HEK293 (cell line): ENCODE measurements around the gene CPT1A.

Experiments used
- AEBP2 ChIP-seq: fragments of 450-650 bp; formaldehyde crosslinking; IDR thresholded peaks from 2 replicates; pipeline ENCODE4 v1.5.1; 2016; ENCODE audit warnings: missing biosample characterization, missing genetic modification characterization, borderline replicate concordance
- GLIS2 ChIP-seq: fragments of 450-650 bp; formaldehyde crosslinking; IDR thresholded peaks from 2 replicates; pipeline ENCODE4 v1.5.1; 2016; ENCODE audit warnings: missing biosample characterization, missing genetic modification characterization
- REPIN1 ChIP-seq: fragments of 450-650 bp; formaldehyde crosslinking; IDR thresholded peaks from 2 replicates; pipeline ENCODE4 v1.5.1; 2017; ENCODE audit warnings: missing biosample characterization, missing genetic modification characterization, low read depth
- ZBTB7A ChIP-seq: fragments of 450-650 bp; formaldehyde crosslinking; IDR thresholded peaks from 2 replicates; pipeline ENCODE4 v1.5.1; 2016; ENCODE audit warnings: low read depth, missing biosample characterization, missing genetic modification characterization
- ZEB2 ChIP-seq: fragments of 450-650 bp; formaldehyde crosslinking; IDR thresholded peaks from 2 replicates; pipeline ENCODE4 v1.5.1; 2016; ENCODE audit warnings: missing biosample characterization, missing genetic modification characterization
- ZNF24 ChIP-seq: fragments of 450-650 bp; formaldehyde crosslinking; IDR thresholded peaks from 2 replicates; pipeline ENCODE4 v1.5.1; 2016; ENCODE audit warnings: missing biosample characterization, missing genetic modification characterization
- ZNF37A ChIP-seq: fragments of 450-650 bp; IDR thresholded peaks from 2 replicates; pipeline ENCODE4 v1.5.1; 2018; ENCODE audit warnings: missing biosample characterization, missing genetic modification characterization
- ZNF398 ChIP-seq: fragments of 450-650 bp; formaldehyde crosslinking; IDR thresholded peaks from 2 replicates; pipeline ENCODE4 v1.5.1; 2017; ENCODE audit warnings: missing biosample characterization, missing genetic modification characterization
- ZNF660 ChIP-seq: fragments of 450-650 bp; IDR thresholded peaks from 2 replicates; pipeline ENCODE4 v1.5.1; 2018; ENCODE audit warnings: missing biosample characterization, mild to moderate bottlenecking, missing genetic modification characterization
- TF ChIP-seq, protein P1 (sequence below): fragments of 450-650 bp; formaldehyde crosslinking; IDR thresholded peaks from 2 replicates; pipeline ENCODE4 v1.5.1; 2016; ENCODE audit warnings: missing biosample characterization, missing genetic modification characterization

- TF ChIP-seq, protein P1, sequence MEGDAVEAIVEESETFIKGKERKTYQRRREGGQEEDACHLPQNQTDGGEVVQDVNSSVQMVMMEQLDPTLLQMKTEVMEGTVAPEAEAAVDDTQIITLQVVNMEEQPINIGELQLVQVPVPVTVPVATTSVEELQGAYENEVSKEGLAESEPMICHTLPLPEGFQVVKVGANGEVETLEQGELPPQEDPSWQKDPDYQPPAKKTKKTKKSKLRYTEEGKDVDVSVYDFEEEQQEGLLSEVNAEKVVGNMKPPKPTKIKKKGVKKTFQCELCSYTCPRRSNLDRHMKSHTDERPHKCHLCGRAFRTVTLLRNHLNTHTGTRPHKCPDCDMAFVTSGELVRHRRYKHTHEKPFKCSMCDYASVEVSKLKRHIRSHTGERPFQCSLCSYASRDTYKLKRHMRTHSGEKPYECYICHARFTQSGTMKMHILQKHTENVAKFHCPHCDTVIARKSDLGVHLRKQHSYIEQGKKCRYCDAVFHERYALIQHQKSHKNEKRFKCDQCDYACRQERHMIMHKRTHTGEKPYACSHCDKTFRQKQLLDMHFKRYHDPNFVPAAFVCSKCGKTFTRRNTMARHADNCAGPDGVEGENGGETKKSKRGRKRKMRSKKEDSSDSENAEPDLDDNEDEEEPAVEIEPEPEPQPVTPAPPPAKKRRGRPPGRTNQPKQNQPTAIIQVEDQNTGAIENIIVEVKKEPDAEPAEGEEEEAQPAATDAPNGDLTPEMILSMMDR, result no peak
- TF ChIP-seq ZNF37A (tag by site-specific recombination), result no peak
- no peak for TF ChIP-seq REPIN1 (tag by site-specific recombination)
- no peak for TF ChIP-seq ZNF398 (tag by site-specific recombination)
- TF ChIP-seq AEBP2 (tag by site-specific recombination), result no peak
- TF ChIP-seq ZNF24 (tag by site-specific recombination), result no peak
- TF ChIP-seq ZBTB7A, result no peak
- TF ChIP-seq ZEB2 (tag by site-specific recombination), result no peak
- TF ChIP-seq ZNF660 (tag by site-specific recombination), result no peak
- TF ChIP-seq GLIS2 (tag by site-specific recombination), result no peak
These were observed 10.6 kb downstream of the CPT1A start for GRCh38 chr11:68831124-68831523.
